Activated CD4-positive, alpha-beta T cell treated with anti-CD3 and anti-CD28 coated beads, Interleukin-2, amount 10 ng/mL, durations not matched to agents 7 days and 5 days (primary cell): Measurements from ENCODE around the gene ERICH3. TPM values are rescaled to one million over a fixed set of nuclear protein-coding genes. Genes with fewer than 3 reads are reported as not detected.

Experiments
- CTCF ChIA-PET: fragments of 350-600 bp; sonication (Branson Sonifier 250); formaldehyde crosslinking; loops from one replicate; lab custom pipeline; 2021; ENCODE audit warnings: antibody characterized with exemption; lab: Charles Lee
- POLR2A ChIA-PET: fragments of 350-600 bp; sonication (Branson Sonifier 250); formaldehyde crosslinking; loops from one replicate; lab custom pipeline; 2021; ENCODE audit warnings: antibody characterized with exemption; lab: Charles Lee
- DNase-seq: peaks from one replicate; pipeline ENCODE4 v3.0.0-alpha.2; 2020
- H3K27ac Mint-ChIP-seq: one replicate; pipeline ENCODE4 v1.8.0; 2021; ENCODE audit warnings: mild to moderate bottlenecking, moderate library complexity, mixed read lengths
- H3K27me3 Mint-ChIP-seq: one replicate; pipeline ENCODE4 v1.8.0; 2021; ENCODE audit warnings: mixed read lengths
- H3K36me3 Mint-ChIP-seq: one replicate; pipeline ENCODE4 v1.8.0; 2021; ENCODE audit warnings: low read depth, mixed read lengths
- H3K4me1 Mint-ChIP-seq: one replicate; pipeline ENCODE4 v1.8.0; 2021; ENCODE audit warnings: mixed read lengths
- H3K4me3 Mint-ChIP-seq: one replicate; pipeline ENCODE4 v1.8.0; 2021; ENCODE audit warnings: mild to moderate bottlenecking, moderate library complexity, mixed read lengths
- H3K9me3 Mint-ChIP-seq: one replicate; pipeline ENCODE4 v1.8.0; 2021; ENCODE audit warnings: mixed read lengths
- total RNA-seq, 2 experiments: library from RNA; stranded (reverse); gene quantifications; one replicate each; pipeline ENCODE4 v1.2.3, GENCODE V29; 2021

Gene ERICH3
- total RNA-seq, 2 experiments from 2014 or later = not detected

GRCh38 chr1:74610961-74611360 lies 62.6 kb downstream of the ERICH3 start:
- POLR2A ChIA-PET = no interaction called here
- H3K4me1 Mint-ChIP-seq = no peaks in the 10 kb centered on the region
- no peaks in the 10 kb centered on the region for H3K27me3 Mint-ChIP-seq
- no peaks in the 10 kb centered on the region for H3K9me3 Mint-ChIP-seq
- CTCF ChIA-PET = no interaction called here
- DNase-seq = no peak
- no peak overlapping the region for H3K27ac Mint-ChIP-seq
- no peak overlapping the region for H3K4me3 Mint-ChIP-seq
- no peaks in the 10 kb centered on the region for H3K36me3 Mint-ChIP-seq

- H3K9me3 Mint-ChIP-seq = no peaks in the 10 kb centered on the region
- H3K4me1 Mint-ChIP-seq = no peaks in the 10 kb centered on the region
- no peak for DNase-seq
- POLR2A ChIA-PET = no interaction called here
- CTCF ChIA-PET = no interaction called here
- H3K36me3 Mint-ChIP-seq = no peaks in the 10 kb centered on the region
- H3K27ac Mint-ChIP-seq = no peak overlapping the region
- H3K27me3 Mint-ChIP-seq = no peaks in the 10 kb centered on the region
- H3K4me3 Mint-ChIP-seq = no peak overlapping the region
Measured at GRCh38 chr1:74609810-74610371, 63.7 kb downstream of the ERICH3 start.

GRCh38 chr1:74596717-74597116 lies 76.9 kb downstream of the ERICH3 start:
- no peaks in the 10 kb centered on the region for H3K4me1 Mint-ChIP-seq
- no peak overlapping the region for H3K4me3 Mint-ChIP-seq
- H3K9me3 Mint-ChIP-seq = no peaks in the 10 kb centered on the region
- H3K27me3 Mint-ChIP-seq = peaks cover 4% of the 10 kb centered on the region
- H3K27ac Mint-ChIP-seq = no peak overlapping the region
- no peaks in the 10 kb centered on the region for H3K36me3 Mint-ChIP-seq
- CTCF ChIA-PET = no interaction called here
- POLR2A ChIA-PET = no interaction called here
- no peak for DNase-seq

DNA sequence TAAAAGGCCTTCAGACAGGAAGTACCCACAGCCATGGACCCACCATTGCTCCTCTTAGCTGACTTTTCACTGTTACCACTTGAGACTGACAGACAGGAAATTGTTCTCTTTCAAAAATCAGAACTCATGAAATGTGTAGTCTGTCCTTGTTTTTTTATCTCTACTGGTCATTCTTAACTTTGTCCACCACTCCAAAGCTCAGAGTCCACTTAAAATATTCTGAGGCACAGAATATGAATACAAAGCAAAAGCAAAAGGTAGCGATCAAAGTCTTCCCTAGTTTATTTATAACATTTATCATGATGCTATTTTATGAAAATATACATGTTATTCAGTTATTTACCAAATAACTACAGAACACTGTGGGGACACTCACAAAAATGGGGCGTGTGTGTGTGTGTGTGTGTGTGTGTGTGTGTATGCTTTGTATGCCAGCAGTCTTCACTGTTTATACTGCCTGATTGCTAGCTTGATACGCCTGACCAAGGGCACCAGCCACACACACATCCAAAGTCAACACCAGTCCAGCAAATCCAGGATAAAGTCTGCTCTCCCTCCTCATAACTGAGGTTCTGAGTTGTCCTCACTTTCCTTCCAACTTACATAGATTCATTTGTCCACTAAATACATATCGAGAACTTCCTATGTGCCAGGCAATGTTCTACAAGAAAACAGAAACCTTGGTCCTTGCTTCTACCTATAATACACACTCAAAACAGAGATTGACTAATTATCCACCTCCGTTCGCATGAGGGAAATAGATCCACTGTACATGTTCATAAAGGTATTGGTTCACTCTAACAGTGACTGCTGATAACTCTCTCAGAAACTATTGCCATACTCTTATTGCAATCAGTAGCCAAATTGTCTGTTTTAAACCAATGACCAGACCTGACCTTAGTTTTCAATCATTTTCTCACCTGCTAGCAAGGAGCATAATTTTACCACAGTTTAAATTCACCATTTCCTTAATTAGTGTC lies 79.4 kb downstream of the ERICH3 start:
- Mint-ChIP-seq H3K4me1 (no peaks in the 10 kb centered on the region), H3K36me3 (no peaks in the 10 kb centered on the region), H3K9me3 (no peaks in the 10 kb centered on the region), H3K27ac (no peak overlapping the region), H3K27me3 (peaks cover under 1% of the 10 kb centered on the region), H3K4me3 (no peak overlapping the region)
- CTCF ChIA-PET = no interaction called here
- no peak for DNase-seq
- POLR2A ChIA-PET = no interaction called here

- H3K36me3 Mint-ChIP-seq = no peaks in the 10 kb centered on the region
- CTCF ChIA-PET = no interaction called here
- no peak overlapping the region for H3K4me3 Mint-ChIP-seq
- H3K27ac Mint-ChIP-seq = no peak overlapping the region
- no peaks in the 10 kb centered on the region for H3K9me3 Mint-ChIP-seq
- no peak for DNase-seq
- no peaks in the 10 kb centered on the region for H3K27me3 Mint-ChIP-seq
- POLR2A ChIA-PET = no interaction called here
- H3K4me1 Mint-ChIP-seq = no peaks in the 10 kb centered on the region
Measured at GRCh38 chr1:74592580-74593355, 80.8 kb downstream of the ERICH3 start.

DNA sequence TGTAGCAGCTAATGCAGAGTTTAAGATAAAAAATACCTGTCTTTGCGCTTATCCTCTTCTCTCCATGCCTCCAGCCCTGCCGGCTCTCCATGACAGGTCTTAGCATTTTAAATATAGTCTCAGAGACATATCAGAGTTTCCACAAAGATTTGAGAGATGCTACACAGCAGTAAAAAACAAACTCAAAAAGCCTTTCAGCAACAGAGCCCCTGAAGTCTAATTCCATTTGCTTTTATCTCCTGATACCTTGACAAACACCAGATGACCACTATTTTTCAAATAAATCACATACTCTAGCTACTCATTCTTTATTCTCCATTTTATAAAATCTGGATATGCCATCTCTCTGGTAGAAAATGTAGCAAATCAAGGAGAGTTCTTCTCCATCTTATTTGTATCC lies 81.6 kb downstream of the ERICH3 start:
- no peaks in the 10 kb centered on the region for H3K36me3 Mint-ChIP-seq
- no peaks in the 10 kb centered on the region for H3K9me3 Mint-ChIP-seq
- DNase-seq = no peak
- ChIA-PET CTCF (no interaction called here), POLR2A (no interaction called here)
- H3K27ac Mint-ChIP-seq = no peak overlapping the region
- H3K4me1 Mint-ChIP-seq = no peaks in the 10 kb centered on the region
- H3K27me3 Mint-ChIP-seq = no peaks in the 10 kb centered on the region
- no peak overlapping the region for H3K4me3 Mint-ChIP-seq

GRCh38 chr1:74590288-74590687 lies 83.3 kb downstream of the ERICH3 start:
- ChIA-PET POLR2A (no interaction called here), CTCF (no interaction called here)
- Mint-ChIP-seq H3K27ac (no peak overlapping the region), H3K36me3 (no peaks in the 10 kb centered on the region), H3K4me3 (no peak overlapping the region), H3K27me3 (peaks cover 2% of the 10 kb centered on the region), H3K9me3 (no peaks in the 10 kb centered on the region), H3K4me1 (no peaks in the 10 kb centered on the region)
- no peak for DNase-seq

GRCh38 chr1:74587888-74588287 lies 85.7 kb downstream of the ERICH3 start:
- ChIA-PET POLR2A (no interaction called here), CTCF (interaction anchor here (0.8 kb wide), 1 partner anchor 17 kb away, joined by 3 read pairs; no protein-coding TSS in a partner anchor)
- no peak for DNase-seq
- no peak overlapping the region for H3K4me3 Mint-ChIP-seq
- peaks cover 5% of the 10 kb centered on the region for H3K27me3 Mint-ChIP-seq
- H3K36me3 Mint-ChIP-seq = no peaks in the 10 kb centered on the region
- no peaks in the 10 kb centered on the region for H3K9me3 Mint-ChIP-seq
- H3K27ac Mint-ChIP-seq = no peak overlapping the region
- no peaks in the 10 kb centered on the region for H3K4me1 Mint-ChIP-seq

- CTCF ChIA-PET = no interaction called here
- Mint-ChIP-seq H3K4me1 (no peaks in the 10 kb centered on the region), H3K27ac (no peak overlapping the region), H3K27me3 (peaks cover 6% of the 10 kb centered on the region), H3K9me3 (no peaks in the 10 kb centered on the region), H3K36me3 (no peaks in the 10 kb centered on the region), H3K4me3 (no peak overlapping the region)
- POLR2A ChIA-PET = no interaction called here
- no peak for DNase-seq
Measured at GRCh38 chr1:74586253-74586897, 87.2 kb downstream of the ERICH3 start.

- POLR2A ChIA-PET = no interaction called here
- H3K36me3 Mint-ChIP-seq = no peaks in the 10 kb centered on the region
Measured at GRCh38 chr1:74584185-74584584, 89.4 kb downstream of the ERICH3 start.

GRCh38 chr1:74583397-74583796 lies 90.2 kb downstream of the ERICH3 start:
- H3K4me1 Mint-ChIP-seq = peaks cover 3% of the 10 kb centered on the region
- no peaks in the 10 kb centered on the region for H3K36me3 Mint-ChIP-seq
- no peaks in the 10 kb centered on the region for H3K9me3 Mint-ChIP-seq
- no peak overlapping the region for H3K4me3 Mint-ChIP-seq
- no peak for DNase-seq
- ChIA-PET POLR2A (no interaction called here), CTCF (no interaction called here)
- no peak overlapping the region for H3K27ac Mint-ChIP-seq
- H3K27me3 Mint-ChIP-seq = peaks cover 6% of the 10 kb centered on the region

More at GRCh38 chr1:74584185-74584584, 89.4 kb downstream of the ERICH3 start:
- Mint-ChIP-seq H3K4me3 (no peak overlapping the region), H3K27me3 (peaks cover 6% of the 10 kb centered on the region), H3K27ac (no peak overlapping the region), H3K9me3 (no peaks in the 10 kb centered on the region), H3K4me1 (peaks cover 3% of the 10 kb centered on the region)
- CTCF ChIA-PET = no interaction called here
- no peak for DNase-seq

- DNase-seq = no peak
- H3K27me3 Mint-ChIP-seq = peaks cover 4% of the 10 kb centered on the region
- ChIA-PET CTCF (no interaction called here), POLR2A (no interaction called here)
- no peaks in the 10 kb centered on the region for H3K36me3 Mint-ChIP-seq
- H3K27ac Mint-ChIP-seq = no peak overlapping the region
- no peak overlapping the region for H3K4me3 Mint-ChIP-seq
- H3K9me3 Mint-ChIP-seq = no peaks in the 10 kb centered on the region
- H3K4me1 Mint-ChIP-seq = peaks cover 3% of the 10 kb centered on the region
Measured at GRCh38 chr1:74579425-74579824, 94.2 kb downstream of the ERICH3 start.
